Measurements from ENCODE around the gene TAS2R30.
"Not testable (repeated sequence)": the region's sequence is repeated elsewhere in the genome, so short reads cannot be mapped to it uniquely, and the experiment has no call there.

TAS2R30 gene

GRCh38 chr12:11154400-11154925 is 20.0 kb upstream of the TAS2R30 start:
- Histone ChIP-seq H2AFZ (ENCODE audit: low read depth, low read length) (no peak overlapping the region), H3K9me3 (ENCODE audit: low read length) (peaks cover 7% of the 10 kb centered on the region), H3K27me3 (ENCODE audit: insufficient read depth, low read length) (no peaks in the 10 kb centered on the region), H3K4me3 (ENCODE audit: low read length) (no peak overlapping the region), H3K4me1 (ENCODE audit: insufficient read depth, low read length) (peaks cover 10% of the 10 kb centered on the region), H3K36me3 (ENCODE audit: insufficient read depth, low read length) (peaks cover 6% of the 10 kb centered on the region)

DNA sequence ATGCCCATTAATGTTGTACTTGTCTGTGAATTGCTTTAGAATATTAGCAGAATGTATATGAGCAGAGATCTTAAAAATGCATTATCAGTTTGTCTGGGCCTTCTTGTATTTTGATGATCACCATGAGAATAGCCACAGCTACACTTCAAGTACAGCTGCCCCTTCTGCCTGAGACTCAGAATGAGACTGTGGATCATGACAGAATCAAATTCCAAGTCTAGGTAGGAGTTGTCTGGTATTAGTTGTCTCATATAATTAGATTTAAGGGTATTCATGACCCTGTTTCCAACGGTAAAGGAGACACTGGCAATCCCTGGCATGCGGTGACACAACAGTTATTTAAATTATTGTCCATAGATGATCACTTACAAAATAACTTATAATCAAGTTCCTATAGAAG is 18.3 kb upstream of the TAS2R30 start:
- peaks cover 7% of the 10 kb centered on the region for H3K9me3 ChIP-seq (ENCODE audit: low read length)
- H2AFZ ChIP-seq (ENCODE audit: low read depth, low read length) = no peak overlapping the region
- H3K36me3 ChIP-seq (ENCODE audit: insufficient read depth, low read length) = peaks cover 6% of the 10 kb centered on the region
- H3K27me3 ChIP-seq (ENCODE audit: insufficient read depth, low read length) = no peaks in the 10 kb centered on the region
- no peaks in the 10 kb centered on the region for H3K4me1 ChIP-seq (ENCODE audit: insufficient read depth, low read length)
- no peak overlapping the region for H3K4me3 ChIP-seq (ENCODE audit: low read length)

DNA sequence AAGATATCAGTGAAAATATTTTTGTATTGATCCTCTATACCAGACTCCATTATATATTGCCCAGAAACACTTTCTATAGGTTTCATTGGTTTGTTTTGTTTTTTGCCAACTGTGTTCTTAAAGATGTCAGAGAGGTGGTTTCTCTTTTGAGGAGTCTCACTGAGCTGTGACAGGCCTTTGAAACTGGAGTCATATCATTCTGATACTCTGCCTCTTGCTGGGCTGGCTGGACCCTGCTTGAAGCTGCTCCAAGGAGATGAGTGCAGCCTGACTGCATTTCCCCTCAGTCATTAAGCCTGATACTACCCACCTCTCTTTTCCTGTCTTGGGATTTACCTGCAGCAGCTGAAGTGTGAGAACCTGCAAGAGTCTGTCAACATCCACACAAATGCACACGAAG is 16.4 kb upstream of the TAS2R30 start:
- Histone ChIP-seq H3K36me3 (ENCODE audit: insufficient read depth, low read length) (peaks cover 6% of the 10 kb centered on the region), H3K27me3 (ENCODE audit: insufficient read depth, low read length) (no peaks in the 10 kb centered on the region), H3K4me1 (ENCODE audit: insufficient read depth, low read length) (no peaks in the 10 kb centered on the region), H3K9me3 (ENCODE audit: low read length) (peaks cover 5% of the 10 kb centered on the region), H2AFZ (ENCODE audit: low read depth, low read length) (no peak overlapping the region), H3K4me3 (ENCODE audit: low read length) (no peak overlapping the region)

DNA sequence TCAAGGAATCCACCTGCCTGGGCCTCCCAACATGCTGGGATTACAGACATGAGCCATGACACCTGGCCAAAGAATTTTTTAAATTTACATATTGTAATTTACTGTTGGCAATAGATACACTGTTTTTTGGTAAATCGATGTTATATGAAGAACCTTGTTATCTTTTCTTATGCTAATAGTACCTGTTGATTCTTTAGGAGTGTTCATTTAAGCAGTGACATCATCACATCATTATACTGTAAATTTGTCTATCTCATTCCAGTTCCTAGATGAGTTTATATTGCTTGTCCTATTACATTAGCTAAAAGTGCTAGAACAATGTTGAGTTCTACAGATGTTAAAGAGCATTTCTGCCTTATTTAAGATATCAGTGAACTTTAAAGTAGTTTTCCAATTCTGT is 13.0 kb upstream of the TAS2R30 start:
- Histone ChIP-seq H2AFZ (ENCODE audit: low read depth, low read length) (no peak overlapping the region), H3K27me3 (ENCODE audit: insufficient read depth, low read length) (no peaks in the 10 kb centered on the region), H3K36me3 (ENCODE audit: insufficient read depth, low read length) (peaks cover 4% of the 10 kb centered on the region), H3K4me1 (ENCODE audit: insufficient read depth, low read length) (no peaks in the 10 kb centered on the region), H3K4me3 (ENCODE audit: low read length) (no peak overlapping the region), H3K9me3 (ENCODE audit: low read length) (peaks cover 10% of the 10 kb centered on the region)

- peaks cover 2% of the 10 kb centered on the region for H3K36me3 ChIP-seq (ENCODE audit: insufficient read depth, low read length)
- peaks cover 10% of the 10 kb centered on the region for H3K9me3 ChIP-seq (ENCODE audit: low read length)
- H3K4me1 ChIP-seq (ENCODE audit: insufficient read depth, low read length) = no peaks in the 10 kb centered on the region
- no peak overlapping the region for H2AFZ ChIP-seq (ENCODE audit: low read depth, low read length)
- H3K4me3 ChIP-seq (ENCODE audit: low read length) = no peak overlapping the region
- no peaks in the 10 kb centered on the region for H3K27me3 ChIP-seq (ENCODE audit: insufficient read depth, low read length)
Measured at GRCh38 chr12:11144297-11144696, 9.9 kb upstream of the TAS2R30 start.

DNA sequence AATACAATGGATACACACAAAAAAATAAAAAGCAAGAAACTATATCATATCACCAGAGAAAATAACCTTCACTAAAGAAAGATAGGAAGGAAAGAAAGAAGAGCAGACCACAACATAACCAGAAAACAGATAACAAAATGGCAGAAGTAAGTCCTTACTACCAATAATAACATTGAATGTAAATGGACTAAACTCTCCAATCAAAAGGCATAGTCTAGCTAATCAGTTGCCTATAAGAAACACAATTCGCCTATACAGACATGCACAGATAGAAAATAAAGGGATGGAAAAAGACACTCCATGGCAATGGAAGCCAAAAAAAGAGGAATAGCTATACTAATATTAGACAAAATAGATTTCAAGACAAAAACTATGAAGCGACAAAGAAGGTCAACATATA is 8.9 kb upstream of the TAS2R30 start:
- no peaks in the 10 kb centered on the region for H3K4me1 ChIP-seq (ENCODE audit: insufficient read depth, low read length)
- peaks cover 10% of the 10 kb centered on the region for H3K9me3 ChIP-seq (ENCODE audit: low read length)
- no peak overlapping the region for H3K4me3 ChIP-seq (ENCODE audit: low read length)
- no peaks in the 10 kb centered on the region for H3K27me3 ChIP-seq (ENCODE audit: insufficient read depth, low read length)
- peaks cover 2% of the 10 kb centered on the region for H3K36me3 ChIP-seq (ENCODE audit: insufficient read depth, low read length)
- H2AFZ ChIP-seq (ENCODE audit: low read depth, low read length) = no peak overlapping the region

DNA sequence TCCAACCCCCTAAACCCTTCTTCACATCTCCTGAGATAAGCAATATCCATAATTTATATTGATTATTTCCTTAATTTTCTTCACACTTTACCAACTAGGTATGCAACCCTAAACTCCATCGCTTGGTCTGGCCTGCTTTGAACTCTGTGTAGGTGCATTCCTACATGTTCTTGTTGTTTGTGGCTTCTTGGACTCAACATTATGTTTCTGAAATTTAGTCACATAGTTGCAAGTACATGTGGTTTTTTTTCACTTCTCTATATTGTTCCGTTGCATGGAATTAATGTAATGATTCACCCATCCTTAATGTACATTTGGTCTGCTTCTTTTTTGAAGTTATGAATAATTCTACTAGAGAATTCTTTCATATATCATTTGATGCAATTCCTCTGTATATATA is 1.6 kb upstream of the TAS2R30 start:
- Histone ChIP-seq H3K9me3 (ENCODE audit: low read length) (no peaks in the 10 kb centered on the region), H3K27me3 (ENCODE audit: insufficient read depth, low read length) (no peaks in the 10 kb centered on the region), H3K4me1 (ENCODE audit: insufficient read depth, low read length) (peaks cover 3% of the 10 kb centered on the region), H2AFZ (ENCODE audit: low read depth, low read length) (no peak overlapping the region), H3K36me3 (ENCODE audit: insufficient read depth, low read length) (no peaks in the 10 kb centered on the region), H3K4me3 (ENCODE audit: low read length) (no peak overlapping the region)

DNA sequence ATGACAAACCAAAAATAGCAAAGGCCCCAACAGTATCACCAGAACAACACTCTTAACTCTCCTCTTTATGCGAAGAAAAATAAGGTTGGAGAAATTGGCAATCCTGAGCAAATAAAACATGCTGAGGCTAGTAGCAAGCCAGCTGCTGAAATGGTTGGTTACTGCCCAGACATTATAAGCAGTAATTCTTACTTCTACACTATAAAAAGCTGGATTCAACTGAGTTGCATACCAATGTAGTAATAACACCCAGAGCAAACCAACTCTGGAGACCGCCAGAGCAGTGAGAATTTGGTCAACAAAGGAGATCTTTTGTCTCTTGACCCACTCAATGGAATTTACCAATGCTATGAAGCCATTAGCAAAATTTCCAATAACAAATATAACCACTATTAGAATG is 628 bp downstream of the TAS2R30 start:
- H3K36me3 ChIP-seq (ENCODE audit: insufficient read depth, low read length) = no peaks in the 10 kb centered on the region
- H3K27me3 ChIP-seq (ENCODE audit: insufficient read depth, low read length) = no peaks in the 10 kb centered on the region
- no peaks in the 10 kb centered on the region for H3K9me3 ChIP-seq (ENCODE audit: low read length)
- no peak overlapping the region for H3K4me3 ChIP-seq (ENCODE audit: low read length)
- peaks cover 3% of the 10 kb centered on the region for H3K4me1 ChIP-seq (ENCODE audit: insufficient read depth, low read length)
- no peak overlapping the region for H2AFZ ChIP-seq (ENCODE audit: low read depth, low read length)

- peaks cover 3% of the 10 kb centered on the region for H3K4me1 ChIP-seq (ENCODE audit: insufficient read depth, low read length)
- H3K36me3 ChIP-seq (ENCODE audit: insufficient read depth, low read length) = no peaks in the 10 kb centered on the region
- H3K4me3 ChIP-seq (ENCODE audit: low read length) = no peak overlapping the region
- H2AFZ ChIP-seq (ENCODE audit: low read depth, low read length) = no peak overlapping the region
- H3K27me3 ChIP-seq (ENCODE audit: insufficient read depth, low read length) = no peaks in the 10 kb centered on the region
- no peaks in the 10 kb centered on the region for H3K9me3 ChIP-seq (ENCODE audit: low read length)
Measured at GRCh38 chr12:11133162-11133561, 1.3 kb downstream of the TAS2R30 start.

GRCh38 chr12:11130999-11131398 is 3.4 kb downstream of the TAS2R30 start:
- Histone ChIP-seq H3K27me3 (ENCODE audit: insufficient read depth, low read length) (no peaks in the 10 kb centered on the region), H2AFZ (ENCODE audit: low read depth, low read length) (no peak overlapping the region), H3K4me1 (ENCODE audit: insufficient read depth, low read length) (peaks cover 3% of the 10 kb centered on the region), H3K9me3 (ENCODE audit: low read length) (no peaks in the 10 kb centered on the region), H3K4me3 (ENCODE audit: low read length) (no peak overlapping the region), H3K36me3 (ENCODE audit: insufficient read depth, low read length) (no peaks in the 10 kb centered on the region)

- H3K4me3 ChIP-seq (ENCODE audit: low read length) = no peak overlapping the region
- H2AFZ ChIP-seq (ENCODE audit: low read depth, low read length) = no peak overlapping the region
- no peaks in the 10 kb centered on the region for H3K9me3 ChIP-seq (ENCODE audit: low read length)
Measured at GRCh38 chr12:11130382-11130781, 4.1 kb downstream of the TAS2R30 start.

GRCh38 chr12:11114130-11114529 is 20.3 kb downstream of the TAS2R30 start:
- H3K9me3 ChIP-seq (ENCODE audit: low read length); H3K27me3 ChIP-seq (ENCODE audit: insufficient read depth, low read length); H2AFZ ChIP-seq (ENCODE audit: low read depth, low read length); H3K4me1 ChIP-seq (ENCODE audit: insufficient read depth, low read length); H3K36me3 ChIP-seq (ENCODE audit: insufficient read depth, low read length); H3K4me3 ChIP-seq (ENCODE audit: low read length): not testable (repeated sequence)

More at GRCh38 chr12:11130382-11130781, 4.1 kb downstream of the TAS2R30 start:
- H3K36me3 ChIP-seq (ENCODE audit: insufficient read depth, low read length) = no peaks in the 10 kb centered on the region
- H3K27me3 ChIP-seq (ENCODE audit: insufficient read depth, low read length) = no peaks in the 10 kb centered on the region
- H3K4me1 ChIP-seq (ENCODE audit: insufficient read depth, low read length) = peaks cover 3% of the 10 kb centered on the region

- peaks cover 11% of the 10 kb centered on the region for H3K9me3 ChIP-seq (ENCODE audit: low read length)
- H3K27me3 ChIP-seq (ENCODE audit: insufficient read depth, low read length); H2AFZ ChIP-seq (ENCODE audit: low read depth, low read length); H3K4me3 ChIP-seq (ENCODE audit: low read length); H3K4me1 ChIP-seq (ENCODE audit: insufficient read depth, low read length); H3K36me3 ChIP-seq (ENCODE audit: insufficient read depth, low read length): not testable (repeated sequence)
Measured at GRCh38 chr12:11111213-11111612, 23.2 kb downstream of the TAS2R30 start.

- Histone ChIP-seq H2AFZ (ENCODE audit: low read depth, low read length) (no peak overlapping the region), H3K4me1 (ENCODE audit: insufficient read depth, low read length) (no peaks in the 10 kb centered on the region)
Measured at GRCh38 chr12:11108862-11109261, 25.6 kb downstream of the TAS2R30 start.

More at GRCh38 chr12:11108862-11109261, 25.6 kb downstream of the TAS2R30 start:
- Histone ChIP-seq H3K27me3 (ENCODE audit: insufficient read depth, low read length) (no peaks in the 10 kb centered on the region), H3K9me3 (ENCODE audit: low read length) (peaks cover 8% of the 10 kb centered on the region), H3K4me3 (ENCODE audit: low read length) (no peak overlapping the region), H3K36me3 (ENCODE audit: insufficient read depth, low read length) (peaks cover 5% of the 10 kb centered on the region)

Data from neuron (in vitro differentiated cells).